Panc1 (cell line): ENCODE measurements around the gene KIAA1958. TPM values are rescaled to one million over a fixed set of nuclear protein-coding genes. Genes with fewer than 3 reads are reported as not detected.

Experiments used
- ATAC-seq: fragments of 200-7000 bp; cut with Tn5 transposase; 2 replicates; pipeline ENCODE4 v1.9.1; 2020; ENCODE audit warnings: mild to moderate bottlenecking, moderate library complexity
- BruUV-seq: library from RNA; stranded (reverse); fragments of 400-500 nt; replicated peaks from 2 replicates; lab custom pipeline; 2021; lab: Mats Ljungman, UMichigan
- CTCF ChIA-PET: fragments of 300-600 bp; sonication (Branson Sonifier 250); formaldehyde crosslinking; loops from one replicate; lab custom pipeline; 2022; ENCODE audit warnings: antibody characterized with exemption; lab: Charles Lee
- POLR2A ChIA-PET: fragments of 300-600 bp; sonication (Branson Sonifier 250); formaldehyde crosslinking; loops from one replicate; lab custom pipeline; 2022; ENCODE audit warnings: antibody characterized with exemption; lab: Charles Lee
- DNase-seq: peaks from one replicate; pipeline ENCODE4 v3.0.0-alpha.2; 2010; ENCODE audit warnings: low read depth, low spot score
- H3K27ac ChIP-seq: 2 replicates; pipeline ENCODE4 v1.5.1; 2011; ENCODE audit warnings: mild to moderate bottlenecking, low read length, inconsistent platforms
- H3K27me3 ChIP-seq: fragments of 200-500 bp; sonication (Bioruptor generic); 2 replicates; pipeline ENCODE4 v1.6.0; 2014; ENCODE audit warnings: low read length, inconsistent platforms; ENCODE audit not compliant: control insufficient read depth, insufficient read depth
- H3K36me3 ChIP-seq: fragments of 200-500 bp; sonication (Bioruptor generic); 2 replicates; pipeline ENCODE4 v1.5.1; 2014; ENCODE audit warnings: inconsistent platforms, mild to moderate bottlenecking, low read length, moderate library complexity; ENCODE audit not compliant: control insufficient read depth, insufficient read depth
- H3K4me1 ChIP-seq: 2 replicates; pipeline ENCODE4 v1.5.1; 2011; ENCODE audit warnings: inconsistent platforms, mild to moderate bottlenecking, low read length, moderate library complexity; ENCODE audit not compliant: control insufficient read depth, insufficient read depth
- H3K4me3 ChIP-seq, 2 experiments: 2 replicates each; pipeline ENCODE4 v1.5.1; 2011 to 2012; ENCODE audit warnings: low read depth in 2 of 2, low read length in 2 of 2, mild to moderate bottlenecking in 2 of 2, inconsistent platforms in 1 of 2, moderate library complexity in 1 of 2
- H3K9me3 ChIP-seq: fragments of 200-500 bp; sonication (Bioruptor generic); 2 replicates; pipeline ENCODE4 v1.5.1; 2014; ENCODE audit warnings: low read depth, mild to moderate bottlenecking, inconsistent platforms, low read length, moderate library complexity; ENCODE audit not compliant: control insufficient read depth, insufficient read depth
- POLR2AphosphoS5 ChIP-seq: IDR thresholded peaks from 2 replicates; pipeline ENCODE4 v1.6.1; 2012; ENCODE audit warnings: mild to moderate bottlenecking, low read depth, low read length, moderate library complexity
- SIN3A ChIP-seq: IDR thresholded peaks from 2 replicates; pipeline ENCODE4 v1.6.1; 2012; ENCODE audit warnings: low read depth, mild to moderate bottlenecking, low read length, moderate library complexity, borderline replicate concordance; ENCODE audit not compliant: insufficient read depth
- TCF7L2 ChIP-seq: IDR thresholded peaks from 2 replicates; pipeline ENCODE4 v1.6.1; 2011; ENCODE audit warnings: mild to moderate bottlenecking, low read depth, low read length, inconsistent platforms
- in situ Hi-C: cut with HindIII; loops from 2 replicates; pipeline ENCODE4 v1.10.0; 2016; ENCODE audit warnings: low sequenced_read_pairs, low pct_unique_long_range_greater_than_20kb
- intact Hi-C: fragments of 100-400 bp; cut with micrococcal nuclease; formaldehyde crosslinking; loops from one replicate; pipeline ENCODE4 v1.10.0; 2022; ENCODE audit not compliant: unreplicated experiment
- total RNA-seq: library from RNA; stranded (reverse); gene quantifications from one replicate; pipeline ENCODE4 v1.2.1, GENCODE V29; 2021; ENCODE audit not compliant: unreplicated experiment
- TF ChIP-seq, protein P1 (sequence below): fragments of 450-650 bp; IDR thresholded peaks from 2 replicates; pipeline ENCODE4 v1.5.1; 2017; ENCODE audit warnings: mild to moderate bottlenecking
- TF ChIP-seq, protein P2 (sequence below), 2 experiments: IDR thresholded peaks; 2 replicates each; pipeline ENCODE4 v1.6.1; 2011 to 2012; ENCODE audit warnings: low read depth in 2 of 2, control low read depth in 1 of 2, low read length in 1 of 2, mild to moderate bottlenecking in 1 of 2, moderate library complexity in 1 of 2; ENCODE audit not compliant: insufficient read depth in 1 of 2

Gene KIAA1958
- total RNA-seq, 1 experiment from 2014 or later: 10.4 TPM

DNA sequence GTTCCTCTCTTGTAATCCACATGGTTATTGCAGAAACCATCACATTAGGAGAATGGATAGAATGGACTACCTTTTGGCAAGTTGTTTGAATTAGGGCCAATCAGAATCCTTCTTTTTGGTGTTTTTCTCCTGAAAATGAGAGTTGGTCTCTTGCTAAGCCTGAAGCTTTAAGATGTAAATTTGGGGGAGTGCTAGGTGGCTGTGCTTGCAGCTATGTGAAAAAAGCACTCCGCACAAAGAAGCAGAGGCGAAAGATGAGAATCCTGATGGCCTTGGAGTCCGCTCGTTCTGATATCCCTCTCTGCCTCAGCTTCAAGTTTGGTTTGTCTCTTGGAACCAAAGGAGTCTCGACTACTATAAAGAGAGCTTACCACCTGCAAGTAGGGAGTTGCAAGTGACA is 167.7 kb downstream of the KIAA1958 start:
- CTCF ChIA-PET: interaction anchor here (0.6 kb wide), 1 partner anchor 175 kb away, joined by 4 read pairs; no protein-coding TSS in a partner anchor
- ATAC-seq (no peak), DNase-seq (no peak)
- intact Hi-C loops: no loop called here
- BruUV-seq: no TSS peak
- Histone ChIP-seq H3K4me3 (no peak overlapping the region), H3K27me3 (no peaks in the 10 kb centered on the region), H3K4me1 (no peaks in the 10 kb centered on the region), H3K9me3 (no peaks in the 10 kb centered on the region), H3K36me3 (no peaks in the 10 kb centered on the region), H3K27ac (no peak overlapping the region)
- POLR2A ChIA-PET: interaction anchor here (0.7 kb wide), 2 partner anchors 16 to 81 kb away, joined by 6 to 11 read pairs; no protein-coding TSS in a partner anchor
- in situ Hi-C loops: no loop called here
- TF ChIP-seq, protein P1, sequence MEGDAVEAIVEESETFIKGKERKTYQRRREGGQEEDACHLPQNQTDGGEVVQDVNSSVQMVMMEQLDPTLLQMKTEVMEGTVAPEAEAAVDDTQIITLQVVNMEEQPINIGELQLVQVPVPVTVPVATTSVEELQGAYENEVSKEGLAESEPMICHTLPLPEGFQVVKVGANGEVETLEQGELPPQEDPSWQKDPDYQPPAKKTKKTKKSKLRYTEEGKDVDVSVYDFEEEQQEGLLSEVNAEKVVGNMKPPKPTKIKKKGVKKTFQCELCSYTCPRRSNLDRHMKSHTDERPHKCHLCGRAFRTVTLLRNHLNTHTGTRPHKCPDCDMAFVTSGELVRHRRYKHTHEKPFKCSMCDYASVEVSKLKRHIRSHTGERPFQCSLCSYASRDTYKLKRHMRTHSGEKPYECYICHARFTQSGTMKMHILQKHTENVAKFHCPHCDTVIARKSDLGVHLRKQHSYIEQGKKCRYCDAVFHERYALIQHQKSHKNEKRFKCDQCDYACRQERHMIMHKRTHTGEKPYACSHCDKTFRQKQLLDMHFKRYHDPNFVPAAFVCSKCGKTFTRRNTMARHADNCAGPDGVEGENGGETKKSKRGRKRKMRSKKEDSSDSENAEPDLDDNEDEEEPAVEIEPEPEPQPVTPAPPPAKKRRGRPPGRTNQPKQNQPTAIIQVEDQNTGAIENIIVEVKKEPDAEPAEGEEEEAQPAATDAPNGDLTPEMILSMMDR: no peak
- no peak for TF ChIP-seq TCF7L2
- TF ChIP-seq POLR2AphosphoS5: no peak
- TF ChIP-seq, protein P2, sequence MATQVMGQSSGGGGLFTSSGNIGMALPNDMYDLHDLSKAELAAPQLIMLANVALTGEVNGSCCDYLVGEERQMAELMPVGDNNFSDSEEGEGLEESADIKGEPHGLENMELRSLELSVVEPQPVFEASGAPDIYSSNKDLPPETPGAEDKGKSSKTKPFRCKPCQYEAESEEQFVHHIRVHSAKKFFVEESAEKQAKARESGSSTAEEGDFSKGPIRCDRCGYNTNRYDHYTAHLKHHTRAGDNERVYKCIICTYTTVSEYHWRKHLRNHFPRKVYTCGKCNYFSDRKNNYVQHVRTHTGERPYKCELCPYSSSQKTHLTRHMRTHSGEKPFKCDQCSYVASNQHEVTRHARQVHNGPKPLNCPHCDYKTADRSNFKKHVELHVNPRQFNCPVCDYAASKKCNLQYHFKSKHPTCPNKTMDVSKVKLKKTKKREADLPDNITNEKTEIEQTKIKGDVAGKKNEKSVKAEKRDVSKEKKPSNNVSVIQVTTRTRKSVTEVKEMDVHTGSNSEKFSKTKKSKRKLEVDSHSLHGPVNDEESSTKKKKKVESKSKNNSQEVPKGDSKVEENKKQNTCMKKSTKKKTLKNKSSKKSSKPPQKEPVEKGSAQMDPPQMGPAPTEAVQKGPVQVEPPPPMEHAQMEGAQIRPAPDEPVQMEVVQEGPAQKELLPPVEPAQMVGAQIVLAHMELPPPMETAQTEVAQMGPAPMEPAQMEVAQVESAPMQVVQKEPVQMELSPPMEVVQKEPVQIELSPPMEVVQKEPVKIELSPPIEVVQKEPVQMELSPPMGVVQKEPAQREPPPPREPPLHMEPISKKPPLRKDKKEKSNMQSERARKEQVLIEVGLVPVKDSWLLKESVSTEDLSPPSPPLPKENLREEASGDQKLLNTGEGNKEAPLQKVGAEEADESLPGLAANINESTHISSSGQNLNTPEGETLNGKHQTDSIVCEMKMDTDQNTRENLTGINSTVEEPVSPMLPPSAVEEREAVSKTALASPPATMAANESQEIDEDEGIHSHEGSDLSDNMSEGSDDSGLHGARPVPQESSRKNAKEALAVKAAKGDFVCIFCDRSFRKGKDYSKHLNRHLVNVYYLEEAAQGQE (IDR thresholded peaks at IDR 0.05; ENCODE audit: insufficient read depth in 1 of 2, low read depth in 2 of 2, low read length in 1 of 2): no peak
- no peak for TF ChIP-seq SIN3A

DNA sequence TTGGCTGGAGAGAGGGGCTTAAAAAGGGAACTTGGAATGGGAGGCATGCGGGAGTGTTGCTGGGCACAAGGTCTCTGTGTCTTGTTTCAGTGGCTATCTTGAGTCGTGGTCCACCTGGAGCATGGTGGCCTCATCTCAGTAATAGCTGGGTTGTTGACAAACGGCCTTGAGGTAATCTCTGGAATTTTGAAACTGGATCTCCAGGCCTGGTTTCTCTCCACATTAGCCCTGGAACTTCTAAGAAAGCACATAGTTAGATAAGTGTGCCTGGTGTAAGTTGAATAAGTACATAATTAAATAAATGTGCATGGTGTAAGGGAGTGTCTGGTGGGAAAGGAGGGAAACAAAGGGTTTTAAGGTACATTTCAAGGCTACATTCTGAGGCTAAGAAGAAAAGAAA is 169.0 kb downstream of the KIAA1958 start:
- H3K9me3 ChIP-seq: no peaks in the 10 kb centered on the region
- no peak overlapping the region for H3K4me3 ChIP-seq
- ChIA-PET CTCF (no interaction called here), POLR2A (no interaction called here)
- TF ChIP-seq, protein P1: no peak
- TF ChIP-seq, protein P2 (IDR thresholded peaks at IDR 0.05; ENCODE audit: insufficient read depth in 1 of 2, low read depth in 2 of 2, low read length in 1 of 2): no peak
- no peak for TF ChIP-seq POLR2AphosphoS5
- TF ChIP-seq TCF7L2: no peak
- no peak for TF ChIP-seq SIN3A
- intact Hi-C loops: no loop called here
- H3K27me3 ChIP-seq: no peaks in the 10 kb centered on the region
- ATAC-seq (no peak), DNase-seq (no peak)
- no peak overlapping the region for H3K27ac ChIP-seq
- in situ Hi-C loops: no loop called here
- H3K36me3 ChIP-seq: no peaks in the 10 kb centered on the region
- BruUV-seq: no TSS peak
- H3K4me1 ChIP-seq: no peaks in the 10 kb centered on the region
